IPS DF 4.7 (cell line): ENCODE data around the gene SPPL2A.

ENCODE experiments used
- DNase-seq: peaks from one replicate; pipeline ENCODE4 v3.0.0-alpha.2; 2013; ENCODE audit warnings: low spot score; ENCODE audit errors: extremely low read depth

The SPPL2A gene

GRCh38 chr15:50686469-50687301 lies 78.8 kb downstream of the SPPL2A start, which contains the start of gene TRPM7:
Gene TRPM7 (minus strand): TSS chr15:50686797. CDS start chr15:50686533, 264 bp downstream.
- DNase-seq = no peak

- no peak for DNase-seq
These were observed 79.5 kb downstream of the SPPL2A start for GRCh38 chr15:50685976-50686468.

GRCh38 chr15:50685191-50685975 lies 80.1 kb downstream of the SPPL2A start:
- DNase-seq = no peak

- no peak for DNase-seq
These were observed 84.0 kb downstream of the SPPL2A start for GRCh38 chr15:50681467-50681866.

GRCh38 chr15:50676799-50677483 lies 88.6 kb downstream of the SPPL2A start:
- DNase-seq = no peak

- no peak for DNase-seq
These were observed 89.9 kb downstream of the SPPL2A start for GRCh38 chr15:50675535-50676144.

- DNase-seq = no peak
These were observed 95.4 kb downstream of the SPPL2A start for GRCh38 chr15:50670115-50670514.

GRCh38 chr15:50669611-50670010 lies 95.9 kb downstream of the SPPL2A start:
- DNase-seq = no peak

- DNase-seq = no peak
These were observed 99.6 kb downstream of the SPPL2A start for GRCh38 chr15:50665938-50666337.

- DNase-seq = no peak
These were observed 110.0 kb downstream of the SPPL2A start for GRCh38 chr15:50655555-50655954.

- no peak for DNase-seq
These were observed 112.3 kb downstream of the SPPL2A start for GRCh38 chr15:50653156-50653743.

- DNase-seq = no peak
These were observed 112.8 kb downstream of the SPPL2A start for GRCh38 chr15:50652671-50653070.
